Measurements from ENCODE around the gene RAB36. TPM values are rescaled to one million over a fixed set of nuclear protein-coding genes. Genes with fewer than 3 reads are reported as not detected.
A peak's percentile ranks its signal among the peaks of the same experiment; 100 is the strongest.

RAB36 gene
- total and polyA plus RNA-seq, 2 donors (not counting 1 experiment from before 2014, with no cell fraction given) = 1.1 to 3.3 TPM

GRCh38 chr22:23112472-23113012 is 32.7 kb upstream of the RAB36 start:
- ATAC-seq (ENCODE audit: low read depth) = no peak
- H3K9me3 ChIP-seq (ENCODE audit: control extremely low read depth in 1 of 3, control insufficient read depth in 2 of 3, insufficient read depth in 1 of 3, low read length in 2 of 3) = no peaks in the 10 kb centered on the region
- no peak overlapping the region for H3K4me2 ChIP-seq (replicated peaks; ENCODE audit: low read depth, low read length, poor library complexity, severe bottlenecking)
- DNase-seq = no peak
- no peak overlapping the region for H3K9ac ChIP-seq (ENCODE audit: low read length)
- intact Hi-C loops (cut with micrococcal nuclease) = no loop called here
- ChIA-PET POLR2A (no interaction called here), CTCF (interaction anchor here (0.6 to 2.5 kb wide), 4 partner anchors 15 to 179 kb away, joined by 3 to 10 read pairs (median 6); no protein-coding TSS in a partner anchor)
- H4K20me1 ChIP-seq (ENCODE audit: control insufficient read depth, insufficient read depth, low read length, poor library complexity, severe bottlenecking) = no peaks in the 10 kb centered on the region
- H3K27me3 ChIP-seq (replicated peaks in 1 of 4; ENCODE audit: control extremely low read depth in 1 of 4, control insufficient read depth in 3 of 4, insufficient read depth in 4 of 4, low read length in 3 of 4) = no peaks in the 10 kb centered on the region
- H3K4me3 Mint-ChIP-seq = no peak overlapping the region
- H3K4me3 ChIP-seq (ENCODE audit: control extremely low read depth in 1 of 5, extremely low read depth in 1 of 5, insufficient read depth in 1 of 5, low read depth in 2 of 5, low read length in 4 of 5) = no peak overlapping the region
- no peaks in the 10 kb centered on the region for H3K4me1 ChIP-seq (ENCODE audit: control insufficient read depth in 2 of 2, insufficient read depth in 2 of 2, low read length in 2 of 2)
- H3K27ac Mint-ChIP-seq = no peak overlapping the region
- peaks cover 4% of the 10 kb centered on the region for H3K4me1 Mint-ChIP-seq
- no peaks in the 10 kb centered on the region for H3K79me2 ChIP-seq (ENCODE audit: control insufficient read depth, insufficient read depth, low read length)
- H3K36me3 ChIP-seq (replicated peaks in 1 of 2; ENCODE audit: control extremely low read depth in 1 of 2, control insufficient read depth in 1 of 2, extremely low read depth in 1 of 2, insufficient read depth in 2 of 2, low read length in 1 of 2) = no peaks in the 10 kb centered on the region
- H3K27me3 Mint-ChIP-seq = no peaks in the 10 kb centered on the region
- TF ChIP-seq CTCF (IDR thresholded peaks at IDR 0.05) (no peak), EZH2 (IDR thresholded peaks at IDR 0.05; ENCODE audit: borderline replicate concordance, insufficient read depth, low read depth, low read length, poor library complexity, severe bottlenecking) (no peak)
- no peaks in the 10 kb centered on the region for H3K9me3 Mint-ChIP-seq (ENCODE audit: insufficient read depth)
- 87% methylated on average over 9 of the region's 9 CpGs for WGBS (ENCODE audit: insufficient coverage)
- H2AFZ ChIP-seq (ENCODE audit: insufficient read depth, low read depth, low read length, poor library complexity, severe bottlenecking) = no peak overlapping the region
- H3K27ac ChIP-seq (ENCODE audit: low read length in 2 of 2) = no peak overlapping the region

- Histone ChIP-seq H2AFZ (ENCODE audit: insufficient read depth, low read depth, low read length, poor library complexity, severe bottlenecking) (no peak overlapping the region), H4K20me1 (ENCODE audit: control insufficient read depth, insufficient read depth, low read length, poor library complexity, severe bottlenecking) (no peaks in the 10 kb centered on the region), H3K9me3 (ENCODE audit: control extremely low read depth in 1 of 3, control insufficient read depth in 2 of 3, insufficient read depth in 1 of 3, low read length in 2 of 3) (no peaks in the 10 kb centered on the region), H3K79me2 (ENCODE audit: control insufficient read depth, insufficient read depth, low read length) (no peaks in the 10 kb centered on the region), H3K27me3 (replicated peaks in 1 of 4; ENCODE audit: control extremely low read depth in 1 of 4, control insufficient read depth in 3 of 4, insufficient read depth in 4 of 4, low read length in 3 of 4) (no peaks in the 10 kb centered on the region), H3K4me1 (ENCODE audit: control insufficient read depth in 2 of 2, insufficient read depth in 2 of 2, low read length in 2 of 2) (no peaks in the 10 kb centered on the region), H3K4me2 (replicated peaks; ENCODE audit: low read depth, low read length, poor library complexity, severe bottlenecking) (no peak overlapping the region), H3K9ac (ENCODE audit: low read length) (no peak overlapping the region), H3K36me3 (replicated peaks in 1 of 2; ENCODE audit: control extremely low read depth in 1 of 2, control insufficient read depth in 1 of 2, extremely low read depth in 1 of 2, insufficient read depth in 2 of 2, low read length in 1 of 2) (no peaks in the 10 kb centered on the region), H3K27ac (ENCODE audit: low read length in 2 of 2) (no peak overlapping the region), H3K4me3 (ENCODE audit: control extremely low read depth in 1 of 5, extremely low read depth in 1 of 5, insufficient read depth in 1 of 5, low read depth in 2 of 5, low read length in 4 of 5) (no peak overlapping the region)
- Mint-ChIP-seq H3K4me1 (peaks cover 3% of the 10 kb centered on the region), H3K4me3 (no peak overlapping the region), H3K27me3 (no peaks in the 10 kb centered on the region), H3K9me3 (ENCODE audit: insufficient read depth) (no peaks in the 10 kb centered on the region), H3K27ac (no peak overlapping the region)
- ChIA-PET CTCF (interaction anchor here (0.6 to 2.5 kb wide), 5 partner anchors 14 to 178 kb away, joined by 3 to 10 read pairs (median 5); no protein-coding TSS in a partner anchor), POLR2A (no interaction called here)
- intact Hi-C loops (cut with micrococcal nuclease) = no loop called here
- 64% methylated on average over 12 of the region's 14 CpGs for whole genome bisulfite sequencing (ENCODE audit: insufficient coverage)
- ATAC-seq (ENCODE audit: low read depth) (peak; percentile 28), DNase-seq (no peak)
- TF ChIP-seq EZH2 (IDR thresholded peaks at IDR 0.05; ENCODE audit: borderline replicate concordance, insufficient read depth, low read depth, low read length, poor library complexity, severe bottlenecking) (no peak), CTCF (IDR thresholded peaks at IDR 0.05) (no peak)
Observed at GRCh38 chr22:23113067-23113846, 32.0 kb upstream of the RAB36 start.

Measured in B cell (primary cell).